HEK293 (cell line): ENCODE results near the gene H2AZ2.
"Not testable (repeated sequence)": the region's sequence is repeated elsewhere in the genome, so short reads cannot be mapped to it uniquely, and the experiment has no call there.

Experiments used
- CTCF ChIA-PET: fragments of 350-600 bp; formaldehyde crosslinking; extraction: SDS; loops from one replicate; lab custom pipeline; 2021; ENCODE audit warnings: antibody characterized with exemption; lab: Yijun Ruan, JAX
- POLR2A ChIA-PET: fragments of 300-600 bp; formaldehyde crosslinking; extraction: SDS; loops from one replicate; lab custom pipeline; 2020; ENCODE audit warnings: antibody characterized with exemption, inconsistent platforms; lab: Yijun Ruan, JAX
- H3K27ac ChIP-seq: fragments of 200-500 bp; sonication (Bioruptor generic); 2 replicates; pipeline ENCODE4 v1.5.1; 2014; ENCODE audit warnings: low read depth, low read length, control low read depth, inconsistent platforms; ENCODE audit errors: extremely low read depth
- H3K36me3 ChIP-seq, 2 experiments: fragments of 200-500 bp in 1 of 2; sonication (Bioruptor generic) in 1 of 2; 1 replicate in 1 of 2; 2 replicates in 1 of 2; pipeline ENCODE4 v1.5.1; 2014 to 2017; ENCODE audit warnings: inconsistent platforms in 2 of 2, low read length in 2 of 2; ENCODE audit not compliant: control insufficient read depth in 2 of 2, insufficient read depth in 1 of 2
- H3K4me1 ChIP-seq: fragments of 200-500 bp; sonication (Bioruptor generic); 2 replicates; pipeline ENCODE4 v1.5.1; 2014; ENCODE audit warnings: mild to moderate bottlenecking, low read length, inconsistent platforms; ENCODE audit not compliant: control insufficient read depth, insufficient read depth
- H3K4me3 ChIP-seq: 2 replicates; pipeline ENCODE4 v1.5.1; 2011; ENCODE audit warnings: low read depth, mild to moderate bottlenecking, control low read depth, low read length, moderate library complexity
- H3K9me3 ChIP-seq: fragments of 200-500 bp; sonication (Bioruptor generic); 2 replicates; pipeline ENCODE4 v1.5.1; 2014; ENCODE audit warnings: low read depth, low read length, inconsistent platforms; ENCODE audit not compliant: control insufficient read depth, insufficient read depth
- GFI1B ChIP-seq: fragments of 450-650 bp; formaldehyde crosslinking; IDR thresholded peaks from 2 replicates; pipeline ENCODE4 v1.5.1; 2016; ENCODE audit warnings: missing biosample characterization, missing genetic modification characterization
- GLI2 ChIP-seq: fragments of 450-650 bp; formaldehyde crosslinking; IDR thresholded peaks from 2 replicates; pipeline ENCODE4; 2017; ENCODE audit warnings: missing biosample characterization, missing genetic modification characterization, low read depth, borderline replicate concordance
- GLI4 ChIP-seq: fragments of 450-650 bp; formaldehyde crosslinking; IDR thresholded peaks from 2 replicates; pipeline ENCODE4 v1.5.1; 2016; ENCODE audit warnings: missing biosample characterization, missing genetic modification characterization
- GLIS2 ChIP-seq: fragments of 450-650 bp; formaldehyde crosslinking; IDR thresholded peaks from 2 replicates; pipeline ENCODE4 v1.5.1; 2016; ENCODE audit warnings: missing biosample characterization, missing genetic modification characterization
- PBX3 ChIP-seq: sonication (generic); formaldehyde crosslinking; IDR thresholded peaks from 2 replicates; pipeline ENCODE4 v1.8.1; 2022; ENCODE audit warnings: mild to moderate bottlenecking, moderate library complexity, missing genetic modification reagents
- SCRT2 ChIP-seq: fragments of 450-650 bp; formaldehyde crosslinking; IDR thresholded peaks from 2 replicates; pipeline ENCODE4 v1.5.1; 2016; ENCODE audit warnings: missing biosample characterization, missing genetic modification characterization
- ZIC2 ChIP-seq: fragments of 450-650 bp; formaldehyde crosslinking; IDR thresholded peaks from 2 replicates; pipeline ENCODE4 v1.5.1; 2016; ENCODE audit warnings: missing biosample characterization, missing genetic modification characterization
- ZNF174 ChIP-seq: fragments of 450-650 bp; formaldehyde crosslinking; IDR thresholded peaks from 2 replicates; pipeline ENCODE4 v1.5.0; 2017; ENCODE audit warnings: missing biosample characterization, mild to moderate bottlenecking, missing genetic modification characterization
- ZNF211 ChIP-seq: fragments of 450-650 bp; formaldehyde crosslinking; IDR thresholded peaks from 2 replicates; pipeline ENCODE4 v1.5.1; 2016; ENCODE audit warnings: low read depth, missing biosample characterization, missing genetic modification characterization
- ZNF274 ChIP-seq, 2 experiments: fragments of 200-500 bp in 1 of 2; fragments of 450-650 bp in 1 of 2; sonication (Bioruptor generic) in 1 of 2; formaldehyde crosslinking in 1 of 2; IDR thresholded peaks; 2 replicates each; pipeline versions ENCODE4 v1.5.1 to v1.6.1; 2014 to 2016; ENCODE audit warnings: borderline replicate concordance in 1 of 2, inconsistent platforms in 1 of 2, low read length in 1 of 2, missing biosample characterization in 1 of 2, missing genetic modification characterization in 1 of 2
- ZNF302 ChIP-seq: fragments of 450-650 bp; formaldehyde crosslinking; IDR thresholded peaks from 2 replicates; pipeline ENCODE4 v1.5.1; 2016; ENCODE audit warnings: missing biosample characterization, missing genetic modification characterization, low read depth
- ZNF366 ChIP-seq: fragments of 450-650 bp; formaldehyde crosslinking; conservative IDR thresholded peaks from 2 replicates; pipeline ENCODE4 v1.5.1; 2016; ENCODE audit warnings: missing biosample characterization, missing genetic modification characterization
- ZXDB ChIP-seq: fragments of 450-650 bp; formaldehyde crosslinking; IDR thresholded peaks from 2 replicates; pipeline ENCODE4 v1.5.1; 2016; ENCODE audit warnings: missing biosample characterization, missing genetic modification characterization
- TF ChIP-seq, protein P1 (sequence below): fragments of 450-650 bp; formaldehyde crosslinking; IDR thresholded peaks from 2 replicates; pipeline ENCODE4 v1.5.1; 2016; ENCODE audit warnings: missing biosample characterization, missing genetic modification characterization
- TF ChIP-seq, protein P2 (sequence below): fragments of 450-650 bp; formaldehyde crosslinking; conservative IDR thresholded peaks from 2 replicates; pipeline ENCODE4 v1.5.1; 2016; ENCODE audit warnings: low read depth, missing biosample characterization, missing genetic modification characterization

The H2AZ2 gene

GRCh38 chr7:44789990-44790389 lies 57.9 kb downstream of the H2AZ2 start:
- Histone ChIP-seq H3K9me3 (no peaks in the 10 kb centered on the region), H3K4me1 (no peaks in the 10 kb centered on the region), H3K36me3 (no peaks in the 10 kb centered on the region), H3K4me3 (no peak overlapping the region), H3K27ac (no peak overlapping the region)
- POLR2A ChIA-PET = no interaction called here
- CTCF ChIA-PET = no interaction called here
- TF ChIP-seq GLIS2 (tag by site-specific recombination) = no peak

GRCh38 chr7:44787762-44788161 lies 60.1 kb downstream of the H2AZ2 start:
- POLR2A ChIA-PET = no interaction called here
- CTCF ChIA-PET = no interaction called here
- Histone ChIP-seq H3K27ac (no peak overlapping the region), H3K4me1 (no peaks in the 10 kb centered on the region), H3K9me3 (no peaks in the 10 kb centered on the region), H3K4me3 (no peak overlapping the region), H3K36me3 (no peaks in the 10 kb centered on the region)
- TF ChIP-seq GFI1B (tag by site-specific recombination) (no peak), SCRT2 (tag by site-specific recombination) (0 out of 2 replicates have a peak, but pooled peaks have one; percentile 14)

DNA sequence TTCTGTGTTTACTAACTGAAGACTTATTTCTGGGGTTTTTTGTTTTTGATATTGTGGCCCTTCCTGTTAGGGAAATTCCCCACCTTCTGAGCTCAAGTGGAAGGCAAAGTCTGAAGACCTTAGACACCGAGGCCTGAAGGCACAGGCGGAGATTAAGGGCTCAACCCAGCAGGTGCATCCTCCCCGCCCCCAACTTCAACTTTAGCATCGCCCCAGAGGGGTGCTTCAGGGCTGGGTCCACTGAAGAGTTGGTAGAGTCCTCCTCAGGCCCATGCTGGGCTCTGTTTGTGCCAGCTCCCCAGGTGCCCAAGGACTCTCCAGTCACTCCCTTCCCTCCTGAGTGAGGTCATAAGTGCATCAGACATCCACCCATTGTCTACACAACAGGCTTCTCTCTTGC lies 60.8 kb downstream of the H2AZ2 start:
- TF ChIP-seq, protein P1, sequence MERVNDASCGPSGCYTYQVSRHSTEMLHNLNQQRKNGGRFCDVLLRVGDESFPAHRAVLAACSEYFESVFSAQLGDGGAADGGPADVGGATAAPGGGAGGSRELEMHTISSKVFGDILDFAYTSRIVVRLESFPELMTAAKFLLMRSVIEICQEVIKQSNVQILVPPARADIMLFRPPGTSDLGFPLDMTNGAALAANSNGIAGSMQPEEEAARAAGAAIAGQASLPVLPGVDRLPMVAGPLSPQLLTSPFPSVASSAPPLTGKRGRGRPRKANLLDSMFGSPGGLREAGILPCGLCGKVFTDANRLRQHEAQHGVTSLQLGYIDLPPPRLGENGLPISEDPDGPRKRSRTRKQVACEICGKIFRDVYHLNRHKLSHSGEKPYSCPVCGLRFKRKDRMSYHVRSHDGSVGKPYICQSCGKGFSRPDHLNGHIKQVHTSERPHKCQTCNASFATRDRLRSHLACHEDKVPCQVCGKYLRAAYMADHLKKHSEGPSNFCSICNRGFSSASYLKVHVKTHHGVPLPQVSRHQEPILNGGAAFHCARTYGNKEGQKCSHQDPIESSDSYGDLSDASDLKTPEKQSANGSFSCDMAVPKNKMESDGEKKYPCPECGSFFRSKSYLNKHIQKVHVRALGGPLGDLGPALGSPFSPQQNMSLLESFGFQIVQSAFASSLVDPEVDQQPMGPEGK (tag by site-specific recombination) = no peak
- TF ChIP-seq ZIC2 (tag by site-specific recombination) = peak; percentile 91
- TF ChIP-seq, all 188 proteins: peak for 1
- Histone ChIP-seq H3K36me3 (no peaks in the 10 kb centered on the region), H3K27ac (no peak overlapping the region), H3K4me3 (no peak overlapping the region), H3K9me3 (no peaks in the 10 kb centered on the region), H3K4me1 (no peaks in the 10 kb centered on the region)
- ChIA-PET CTCF (no interaction called here), POLR2A (interaction anchor here (1.6 kb wide), 1 partner anchor 180 kb away, joined by 4 read pairs; the partner anchor contains the start of gene OGDH)

- H3K9me3 ChIP-seq, H3K27ac ChIP-seq, H3K4me1 ChIP-seq, POLR2A ChIA-PET, H3K36me3 ChIP-seq, H3K4me3 ChIP-seq: not testable (repeated sequence)
- CTCF ChIA-PET = interaction anchor here (0.6 kb wide), 1 partner anchor 219 kb away, joined by 4 read pairs; no protein-coding TSS in a partner anchor
Observed at GRCh38 chr7:44785218-44785617, 62.7 kb downstream of the H2AZ2 start.

DNA sequence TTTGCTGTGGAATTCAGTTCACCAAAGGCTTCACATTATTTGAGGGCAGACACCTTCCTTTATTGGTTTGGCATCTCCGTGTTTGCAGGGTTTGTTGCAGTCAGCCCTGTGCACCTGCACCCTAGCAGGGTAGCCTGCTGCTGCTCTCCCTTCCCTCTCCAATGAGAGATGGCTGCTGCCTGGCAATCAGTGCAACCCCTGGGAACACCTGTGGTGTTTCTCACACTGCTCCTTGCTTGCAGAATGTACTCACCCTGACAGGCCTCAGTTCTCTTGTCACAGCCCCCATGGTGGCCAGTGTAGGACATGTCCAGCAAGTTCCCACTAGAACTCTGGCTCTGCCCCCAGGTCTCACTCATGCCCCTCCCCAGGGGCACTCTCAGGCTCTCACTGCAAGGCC lies 63.5 kb downstream of the H2AZ2 start:
- POLR2A ChIA-PET = no interaction called here
- TF ChIP-seq, protein P2, sequence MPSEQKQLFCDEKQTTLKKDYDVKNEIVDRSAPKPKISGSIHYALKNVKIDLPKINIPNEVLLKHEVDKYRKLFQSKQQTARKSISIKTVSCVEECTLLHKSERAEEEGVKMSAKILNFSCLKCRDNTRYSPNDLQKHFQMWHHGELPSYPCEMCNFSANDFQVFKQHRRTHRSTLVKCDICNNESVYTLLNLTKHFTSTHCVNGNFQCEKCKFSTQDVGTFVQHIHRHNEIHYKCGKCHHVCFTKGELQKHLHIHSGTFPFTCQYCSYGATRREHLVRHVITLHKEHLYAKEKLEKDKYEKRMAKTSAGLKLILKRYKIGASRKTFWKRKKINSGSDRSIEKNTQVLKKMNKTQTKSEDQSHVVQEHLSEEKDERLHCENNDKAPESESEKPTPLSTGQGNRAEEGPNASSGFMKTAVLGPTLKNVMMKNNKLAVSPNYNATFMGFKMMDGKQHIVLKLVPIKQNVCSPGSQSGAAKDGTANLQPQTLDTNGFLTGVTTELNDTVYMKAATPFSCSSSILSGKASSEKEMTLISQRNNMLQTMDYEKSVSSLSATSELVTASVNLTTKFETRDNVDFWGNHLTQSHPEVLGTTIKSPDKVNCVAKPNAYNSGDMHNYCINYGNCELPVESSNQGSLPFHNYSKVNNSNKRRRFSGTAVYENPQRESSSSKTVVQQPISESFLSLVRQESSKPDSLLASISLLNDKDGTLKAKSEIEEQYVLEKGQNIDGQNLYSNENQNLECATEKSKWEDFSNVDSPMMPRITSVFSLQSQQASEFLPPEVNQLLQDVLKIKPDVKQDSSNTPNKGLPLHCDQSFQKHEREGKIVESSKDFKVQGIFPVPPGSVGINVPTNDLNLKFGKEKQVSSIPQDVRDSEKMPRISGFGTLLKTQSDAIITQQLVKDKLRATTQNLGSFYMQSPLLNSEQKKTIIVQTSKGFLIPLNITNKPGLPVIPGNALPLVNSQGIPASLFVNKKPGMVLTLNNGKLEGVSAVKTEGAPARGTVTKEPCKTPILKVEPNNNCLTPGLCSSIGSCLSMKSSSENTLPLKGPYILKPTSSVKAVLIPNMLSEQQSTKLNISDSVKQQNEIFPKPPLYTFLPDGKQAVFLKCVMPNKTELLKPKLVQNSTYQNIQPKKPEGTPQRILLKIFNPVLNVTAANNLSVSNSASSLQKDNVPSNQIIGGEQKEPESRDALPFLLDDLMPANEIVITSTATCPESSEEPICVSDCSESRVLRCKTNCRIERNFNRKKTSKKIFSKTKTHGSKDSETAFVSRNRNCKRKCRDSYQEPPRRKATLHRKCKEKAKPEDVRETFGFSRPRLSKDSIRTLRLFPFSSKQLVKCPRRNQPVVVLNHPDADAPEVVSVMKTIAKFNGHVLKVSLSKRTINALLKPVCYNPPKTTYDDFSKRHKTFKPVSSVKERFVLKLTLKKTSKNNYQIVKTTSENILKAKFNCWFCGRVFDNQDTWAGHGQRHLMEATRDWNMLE = no peak
- TF ChIP-seq ZNF302 (tag by site-specific recombination) (no peak), GLI4 (no peak), ZNF211 (tag by site-specific recombination) (no peak), ZNF274 (IDR thresholded peaks at IDR 0.05; ENCODE audit: low read length) (no peak), ZNF274 (tag by site-specific recombination; IDR thresholded peaks at IDR 0.05; ENCODE audit: borderline replicate concordance) (no peak), ZXDB (tag by site-specific recombination) (no peak), ZNF174 (tag by site-specific recombination) (no peak), ZNF366 (no peak), PBX3 (CRISPR knock-in tag) (no peak), GLI2 (tag by site-specific recombination) (no peak)

More for the DNA sequence above, 63.5 kb downstream of the H2AZ2 start:
- Histone ChIP-seq H3K4me1 (no peaks in the 10 kb centered on the region), H3K9me3 (no peaks in the 10 kb centered on the region), H3K4me3 (no peak overlapping the region), H3K27ac (no peak overlapping the region), H3K36me3 (no peaks in the 10 kb centered on the region)
- CTCF ChIA-PET = no interaction called here
